Prostate gland (tissue), 2 donors: ENCODE data around the gene LDLRAD4. TPM values are rescaled to one million over a fixed set of nuclear protein-coding genes. Genes with fewer than 3 reads are reported as not detected.
A peak's percentile ranks its signal among the peaks of the same experiment; 100 is the strongest.

Source experiments
- DNase-seq: peaks from one replicate; pipeline ENCODE4 v3.0.0-alpha.2; 2019; ENCODE audit warnings: low spot score
- H3K27ac ChIP-seq, 2 donors: fragments of 200-600 bp; sonication (generic); 2 replicates each; pipeline ENCODE4 v1.5.1; 2017 to 2019
- H3K27me3 ChIP-seq: fragments of 200-600 bp; sonication (generic); replicated peaks from 2 replicates; pipeline ENCODE4 v1.5.1; 2019; ENCODE audit not compliant: insufficient read depth
- H3K36me3 ChIP-seq, 2 donors: fragments of 200-600 bp; sonication (generic); 1 replicate in 1 of 2; 2 replicates in 1 of 2; pipeline versions ENCODE4 v1.5.1 to v1.8.1; 2017 to 2019
- H3K4me1 ChIP-seq: fragments of 200-600 bp; sonication (generic); replicated peaks from 2 replicates; pipeline ENCODE4 v1.5.1; 2019
- H3K4me3 ChIP-seq, 2 donors: fragments of 200-600 bp; sonication (generic); 2 replicates each; pipeline ENCODE4 v1.5.1; 2017 to 2019
- H3K9me3 ChIP-seq: fragments of 200-600 bp; sonication (generic); 2 replicates; pipeline ENCODE4 v1.5.1; 2017
- CTCF ChIP-seq, 4 experiments: fragments of 200-600 bp in 2 of 4; fragments of 450-650 bp in 2 of 4; sonication (generic) in 2 of 4; IDR thresholded peaks; 1 replicate in 3 of 4; 2 replicates in 1 of 4; pipeline ENCODE4 v1.5.1; 2016 to 2019; ENCODE audit warnings: antibody characterized with exemption in 4 of 4, mild to moderate bottlenecking in 2 of 4, moderate library complexity in 2 of 4
- POLR2A ChIP-seq: fragments of 450-650 bp; IDR thresholded peaks from one replicate; pipeline ENCODE4 v1.6.1; 2016; ENCODE audit warnings: antibody characterized with exemption, mild to moderate bottlenecking
- POLR2AphosphoS5 ChIP-seq: sonication (generic); formaldehyde crosslinking; IDR thresholded peaks from one replicate; pipeline ENCODE4 v1.6.1; 2017; ENCODE audit warnings: antibody characterized with exemption
- WGBS: methylation state at CpG from one replicate; pipeline ENCODE4 v1.1.5; 2018; 5-methylcytosine and 5-hydroxymethylcytosine counted together
- intact Hi-C: fragments of 100-400 bp; cut with DNase I; formaldehyde crosslinking; loops from one replicate; pipeline ENCODE4 v1.14.2; 2022
- total RNA-seq, 2 donors: library from RNA; depleted of rRNA; stranded (reverse); fragments of >200 nt; gene quantifications; one replicate each; pipeline ENCODE4 v1.1.0, GENCODE V29; 2016

The LDLRAD4 gene
- total RNA-seq, 2 donors from 2014 or later = 59.9 to 107 TPM

- H3K9me3 ChIP-seq = no peaks in the 10 kb centered on the region
- 89% methylated on average over 5 of the region's 5 CpGs for WGBS
- TF ChIP-seq POLR2AphosphoS5 (no peak), POLR2A (no peak), CTCF (IDR thresholded peaks at IDR 0.05) (no peak)
- peaks cover 2% of the 10 kb centered on the region for H3K4me1 ChIP-seq
- DNase-seq = no peak
- no peaks in the 10 kb centered on the region for H3K27me3 ChIP-seq
- H3K36me3 ChIP-seq = no peaks in the 10 kb centered on the region
- H3K4me3 ChIP-seq = no peak overlapping the region
- intact Hi-C loops = loop anchor here (10.0 kb wide), 2 partner anchors 55 to 235 kb away; no protein-coding TSS in a partner anchor
- H3K27ac ChIP-seq = no peak overlapping the region
These were observed 281.2 kb downstream of the LDLRAD4 start for GRCh38 chr18:13499803-13500202.

GRCh38 chr18:13500227-13500865 lies 281.8 kb downstream of the LDLRAD4 start:
- Histone ChIP-seq H3K27ac (peak overlapping the region in 1 of 2 donors; percentile 47), H3K4me3 (no peak overlapping the region)
- intact Hi-C loops = loop anchor here (10.0 kb wide), 1 partner anchor 56 kb away; no protein-coding TSS in a partner anchor

GRCh38 chr18:13500869-13501542 lies 282.4 kb downstream of the LDLRAD4 start:
- Histone ChIP-seq H3K4me3 (no peak overlapping the region), H3K27me3 (no peaks in the 10 kb centered on the region), H3K4me1 (peaks cover 2% of the 10 kb centered on the region), H3K9me3 (no peaks in the 10 kb centered on the region), H3K36me3 (no peaks in the 10 kb centered on the region), H3K27ac (no peak overlapping the region)
- intact Hi-C loops = loop anchor here (10.0 kb wide), 1 partner anchor 56 kb away; no protein-coding TSS in a partner anchor
- peak; percentile 87 for DNase-seq
- TF ChIP-seq POLR2AphosphoS5 (peak; percentile 73), CTCF (IDR thresholded peaks at IDR 0.05) (no peak), POLR2A (no peak)
- whole genome bisulfite sequencing = 20% methylated on average over 10 of the region's 10 CpGs

More at GRCh38 chr18:13500227-13500865, 281.8 kb downstream of the LDLRAD4 start:
- TF ChIP-seq CTCF (IDR thresholded peaks at IDR 0.05) = no peak
- peak; percentile 67 for TF ChIP-seq POLR2AphosphoS5
- Histone ChIP-seq H3K36me3 (no peaks in the 10 kb centered on the region), H3K9me3 (no peaks in the 10 kb centered on the region), H3K27me3 (no peaks in the 10 kb centered on the region), H3K4me1 (peaks cover 2% of the 10 kb centered on the region)
- 32% methylated on average over 23 of the region's 23 CpGs for WGBS
- DNase-seq = peak; percentile 49

- H3K9me3 ChIP-seq = no peaks in the 10 kb centered on the region
- no peaks in the 10 kb centered on the region for H3K27me3 ChIP-seq
- no peaks in the 10 kb centered on the region for H3K36me3 ChIP-seq
- intact Hi-C loops = loop anchor here (10.0 kb wide), 1 partner anchor 57 kb away; no protein-coding TSS in a partner anchor
- DNase-seq = no peak
- no peak overlapping the region for H3K27ac ChIP-seq
- H3K4me1 ChIP-seq = peaks cover 2% of the 10 kb centered on the region
- 22% methylated on average over 6 of the region's 6 CpGs for WGBS
- H3K4me3 ChIP-seq = no peak overlapping the region
- TF ChIP-seq POLR2AphosphoS5 = no peak
- TF ChIP-seq POLR2A = no peak
- TF ChIP-seq CTCF (IDR thresholded peaks at IDR 0.05) = no peak
These were observed 283.0 kb downstream of the LDLRAD4 start for GRCh38 chr18:13501543-13501887.
